ENCODE measurements around the gene MAPK10. TPM values are rescaled to one million over a fixed set of nuclear protein-coding genes. Genes with fewer than 3 reads are reported as not detected.

The MAPK10 gene
- polyA plus RNA-seq, 3 donors: 0.36 TPM; not detected in 2

DNA sequence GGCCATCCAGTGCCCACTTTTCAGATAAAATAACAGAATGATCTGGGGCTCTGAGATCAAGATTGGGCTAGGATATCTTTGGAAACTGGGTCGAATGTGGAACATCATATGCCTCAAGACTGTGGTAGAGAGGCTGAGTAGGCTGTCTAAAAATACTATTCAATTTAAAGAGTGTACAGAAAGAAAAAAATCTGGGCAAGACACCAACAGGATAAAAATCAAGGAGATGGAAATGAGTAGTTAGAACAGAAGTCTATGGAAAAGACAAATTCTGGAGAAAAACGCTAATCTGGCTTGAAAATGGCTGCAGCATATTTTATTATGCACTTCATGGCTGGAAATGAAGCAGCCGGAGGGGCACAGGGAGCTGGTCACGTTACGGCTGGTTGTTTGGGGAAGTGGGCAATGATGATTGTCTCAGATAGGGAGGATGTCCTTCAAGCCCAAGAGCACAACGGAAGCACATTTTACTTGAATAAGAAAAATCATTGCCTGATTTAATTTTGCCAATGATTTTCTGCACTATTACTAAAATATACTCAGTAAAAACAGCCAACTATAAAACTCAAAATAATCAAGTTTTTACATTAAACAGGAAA is 27.1 kb upstream of the MAPK10 start:
- peak in 1 of 3 donors; percentile 14 for DNase-seq
- Histone ChIP-seq H3K36me3 (replicated peaks in 1 of 2; ENCODE audit: control insufficient read depth in 1 of 2, insufficient read depth in 2 of 2, low read length in 2 of 2) (no peaks in the 10 kb centered on the region), H3K9ac (ENCODE audit: insufficient read depth, low read length, poor library complexity, severe bottlenecking) (no peak overlapping the region), H3K27me3 (ENCODE audit: control insufficient read depth in 2 of 2, insufficient read depth in 2 of 2, low read length in 2 of 2) (no peaks in the 10 kb centered on the region), H4K20me1 (ENCODE audit: insufficient read depth, low read length) (no peaks in the 10 kb centered on the region), H3K27ac (ENCODE audit: low read depth in 1 of 2, low read length in 2 of 2) (no peak overlapping the region), H2AFZ (ENCODE audit: insufficient read depth, low read depth, low read length, poor library complexity, severe bottlenecking) (no peak overlapping the region), H3K4me3 (replicated peaks in 1 of 3; ENCODE audit: low read depth in 2 of 3, low read length in 3 of 3) (no peak overlapping the region), H3K4me2 (replicated peaks; ENCODE audit: extremely low read depth, low read length, poor library complexity, severe bottlenecking) (no peak overlapping the region), H3K9me3 (replicated peaks in 1 of 2; ENCODE audit: control insufficient read depth in 1 of 2, insufficient read depth in 1 of 2, low read length in 2 of 2) (no peaks in the 10 kb centered on the region), H3K4me1 (ENCODE audit: control insufficient read depth in 1 of 2, insufficient read depth in 2 of 2, low read length in 2 of 2) (no peaks in the 10 kb centered on the region), H3K79me2 (ENCODE audit: insufficient read depth, low read length) (no peaks in the 10 kb centered on the region)
- H3K9me3 Mint-ChIP-seq: peaks cover 0 to 3% (median 0%) of the 10 kb centered on the region in 7 donors
- WGBS (ENCODE audit: insufficient coverage): 17% methylated on average over 2 of the region's 6 CpGs
- no peaks in the 10 kb centered on the region for H3K36me3 Mint-ChIP-seq
- H3K27ac Mint-ChIP-seq: peak overlapping the region in 1 of 7 donors; percentile 14
- H3K4me1 Mint-ChIP-seq: peaks cover 4% of the 10 kb centered on the region
- intact Hi-C loops (cut with micrococcal nuclease): no loop called here
- TF ChIP-seq CTCF (IDR thresholded peaks at IDR 0.05): no peak
- no peak overlapping the region for H3K4me3 Mint-ChIP-seq
- no peaks in the 10 kb centered on the region for H3K27me3 Mint-ChIP-seq (ENCODE audit: low read depth in 3 of 3)

GRCh38 chr4:86386201-86386600 is 26.3 kb upstream of the MAPK10 start:
- H3K4me3 ChIP-seq (replicated peaks in 1 of 3; ENCODE audit: low read depth in 2 of 3, low read length in 3 of 3): no peak overlapping the region
- no peak overlapping the region for H3K27ac ChIP-seq (ENCODE audit: low read depth in 1 of 2, low read length in 2 of 2)
- no peaks in the 10 kb centered on the region for H3K27me3 ChIP-seq (ENCODE audit: control insufficient read depth in 2 of 2, insufficient read depth in 2 of 2, low read length in 2 of 2)
- H3K27ac Mint-ChIP-seq: no peak overlapping the region
- no peak overlapping the region for H2AFZ ChIP-seq (ENCODE audit: insufficient read depth, low read depth, low read length, poor library complexity, severe bottlenecking)
- no peak for DNase-seq
- intact Hi-C loops (cut with micrococcal nuclease): no loop called here
- no peaks in the 10 kb centered on the region for H3K27me3 Mint-ChIP-seq (ENCODE audit: low read depth in 3 of 3)
- peaks cover 0 to 5% of the 10 kb centered on the region in 2 donors for H3K9me3 ChIP-seq (replicated peaks in 1 of 2; ENCODE audit: control insufficient read depth in 1 of 2, insufficient read depth in 1 of 2, low read length in 2 of 2)
- H3K4me2 ChIP-seq (replicated peaks; ENCODE audit: extremely low read depth, low read length, poor library complexity, severe bottlenecking): no peak overlapping the region
- no peak overlapping the region for H3K4me3 Mint-ChIP-seq
- H3K4me1 Mint-ChIP-seq: peaks cover 4% of the 10 kb centered on the region
- no peaks in the 10 kb centered on the region for H3K36me3 ChIP-seq (replicated peaks in 1 of 2; ENCODE audit: control insufficient read depth in 1 of 2, insufficient read depth in 2 of 2, low read length in 2 of 2)
- no peak overlapping the region for H3K9ac ChIP-seq (ENCODE audit: insufficient read depth, low read length, poor library complexity, severe bottlenecking)
- no peaks in the 10 kb centered on the region for H3K4me1 ChIP-seq (ENCODE audit: control insufficient read depth in 1 of 2, insufficient read depth in 2 of 2, low read length in 2 of 2)
- H3K36me3 Mint-ChIP-seq: no peaks in the 10 kb centered on the region
- whole genome bisulfite sequencing (ENCODE audit: insufficient coverage): no CpG with 5 or more reads among the region's 5 CpGs
- no peak for TF ChIP-seq CTCF (IDR thresholded peaks at IDR 0.05)
- H3K79me2 ChIP-seq (ENCODE audit: insufficient read depth, low read length): no peaks in the 10 kb centered on the region
- peaks cover 0 to 7% (median 0%) of the 10 kb centered on the region in 7 donors for H3K9me3 Mint-ChIP-seq
- no peaks in the 10 kb centered on the region for H4K20me1 ChIP-seq (ENCODE audit: insufficient read depth, low read length)
